Stimulated activated CD4-positive, alpha-beta T cell treated with anti-CD3 and anti-CD28 coated beads, Interleukin-15, amount 100 ng/mL, for 48 hours (primary cell): ENCODE results near the gene TMEM165.

Experiments used
- DNase-seq, 2 donors: peaks; one replicate each; pipeline ENCODE4 v3.0.0-alpha.2; 2020; ENCODE audit warnings: low read depth in 2 of 2

TMEM165 gene

GRCh38 chr4:55458164-55458563 lies 62.4 kb downstream of the TMEM165 start:
- DNase-seq = no peak

DNA sequence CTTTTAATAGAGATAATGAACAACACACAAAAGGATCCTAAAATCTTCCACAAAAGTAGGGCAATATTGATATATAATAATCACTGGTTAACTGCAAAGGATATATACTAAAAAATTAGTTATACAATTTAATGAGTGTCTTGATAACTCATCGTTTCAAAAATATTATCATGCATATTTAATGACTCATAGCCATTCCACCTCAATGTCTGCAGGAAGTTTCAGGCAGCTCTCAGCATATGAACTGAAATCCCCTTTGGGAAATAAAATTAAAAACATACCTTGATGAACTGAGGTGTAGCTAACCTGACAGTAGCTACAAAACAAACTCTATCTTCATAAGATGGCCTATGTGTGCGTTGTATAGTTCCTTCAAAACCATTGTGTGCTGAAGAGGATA lies 62.9 kb downstream of the TMEM165 start:
- DNase-seq = no peak

DNA sequence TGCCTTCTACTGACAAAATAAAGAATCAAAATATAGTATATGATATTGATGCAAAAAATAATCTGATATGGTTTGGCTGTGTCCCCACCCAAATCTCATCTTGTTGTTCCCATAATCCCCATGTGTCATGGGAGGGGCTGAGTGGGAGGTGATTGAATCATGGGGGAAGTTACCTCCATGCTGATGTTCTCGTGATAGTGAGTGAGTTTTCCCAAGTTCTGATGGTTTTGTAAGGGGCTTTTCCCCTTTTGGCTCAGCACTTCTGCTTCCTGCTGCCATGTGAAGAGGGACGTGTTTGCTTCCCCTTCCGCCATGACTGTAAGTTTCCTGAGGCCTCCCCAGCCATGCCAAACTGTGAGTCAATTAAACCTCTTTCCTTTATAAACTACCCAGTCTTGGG lies 70.2 kb downstream of the TMEM165 start:
- no peak for DNase-seq

DNA sequence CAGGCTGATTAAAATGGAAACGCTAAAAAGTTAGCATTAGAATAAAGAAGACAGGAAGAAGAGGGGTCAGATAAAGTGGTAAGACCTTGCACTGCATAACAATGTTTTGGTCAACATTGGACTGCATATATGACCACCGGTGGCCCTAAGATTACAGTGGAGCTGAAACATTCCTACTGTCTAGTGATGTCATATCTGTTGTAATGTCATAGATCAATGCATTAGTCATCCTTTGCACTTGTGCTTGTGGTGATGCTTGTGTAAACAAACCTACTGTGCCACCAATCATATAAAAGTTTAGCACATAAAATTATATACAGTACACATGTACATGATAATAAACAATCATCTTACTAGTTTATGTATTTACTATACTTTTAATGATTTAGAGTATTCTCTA lies 73.0 kb downstream of the TMEM165 start:
- DNase-seq = no peak

DNA sequence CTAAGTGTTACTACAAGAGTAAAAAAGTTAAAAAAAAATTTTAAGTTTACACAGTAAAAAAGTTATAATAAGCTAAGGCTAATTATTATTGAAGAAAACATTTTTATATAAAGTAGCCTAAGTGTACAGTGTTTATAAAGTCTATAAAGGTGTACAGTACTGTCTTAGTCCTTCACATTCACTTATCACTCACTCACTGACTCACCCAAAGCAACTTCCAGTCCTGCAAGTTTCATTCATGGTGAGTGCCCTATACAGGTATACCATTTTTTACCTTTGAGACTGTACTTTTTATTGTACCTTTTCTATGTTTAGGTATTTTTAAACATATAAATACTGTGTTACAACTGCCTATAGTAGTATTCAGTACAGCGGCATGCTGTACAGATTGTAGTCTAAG lies 74.2 kb downstream of the TMEM165 start:
- no peak for DNase-seq
